ENCODE data around the gene INF2. TPM values are rescaled to one million over a fixed set of nuclear protein-coding genes. Genes with fewer than 3 reads are reported as not detected.
A peak's percentile ranks its signal among the peaks of the same experiment; 100 is the strongest.

Gene INF2
- total RNA-seq, 1 donor from 2014 or later: 61.7 TPM

DNA sequence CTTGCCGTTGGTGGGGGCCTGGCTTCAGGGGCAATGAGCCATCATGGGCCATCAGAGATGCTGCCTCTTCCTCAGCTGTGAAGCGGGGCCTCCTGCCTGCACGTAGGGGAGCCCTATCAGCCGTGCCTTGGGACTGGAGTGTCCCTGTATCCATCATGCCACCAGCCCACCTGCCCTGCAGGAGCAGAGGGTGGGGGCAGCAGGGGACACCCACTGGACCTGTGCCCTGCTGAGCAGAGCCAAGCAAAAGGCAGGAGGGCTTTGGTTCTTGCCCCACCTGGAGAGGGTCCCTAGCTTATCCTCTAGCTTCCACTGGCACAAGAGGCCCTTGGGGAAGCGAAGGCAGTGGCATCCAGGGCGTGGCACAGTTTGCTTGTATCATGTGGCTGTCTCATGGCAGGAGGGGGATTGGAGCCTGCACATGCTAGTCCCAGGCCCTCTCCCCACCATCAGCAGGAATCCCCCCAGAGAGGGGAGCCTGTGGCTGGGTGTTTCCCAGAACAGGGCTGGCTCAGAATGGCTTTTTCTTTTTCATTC is 44.7 kb downstream of the INF2 start:
- Mint-ChIP-seq H3K4me3 (no peak overlapping the region), H3K9me3 (no peaks in the 10 kb centered on the region), H3K4me1 (peaks cover 6% of the 10 kb centered on the region), H3K36me3 (ENCODE audit: low read depth) (no peaks in the 10 kb centered on the region), H3K27me3 (ENCODE audit: low read depth) (no peaks in the 10 kb centered on the region), H3K27ac (ENCODE audit: unreplicated experiment) (no peak overlapping the region)
- no peak for DNase-seq (ENCODE audit: low read depth, low spot score)
- TF ChIP-seq, protein P1, sequence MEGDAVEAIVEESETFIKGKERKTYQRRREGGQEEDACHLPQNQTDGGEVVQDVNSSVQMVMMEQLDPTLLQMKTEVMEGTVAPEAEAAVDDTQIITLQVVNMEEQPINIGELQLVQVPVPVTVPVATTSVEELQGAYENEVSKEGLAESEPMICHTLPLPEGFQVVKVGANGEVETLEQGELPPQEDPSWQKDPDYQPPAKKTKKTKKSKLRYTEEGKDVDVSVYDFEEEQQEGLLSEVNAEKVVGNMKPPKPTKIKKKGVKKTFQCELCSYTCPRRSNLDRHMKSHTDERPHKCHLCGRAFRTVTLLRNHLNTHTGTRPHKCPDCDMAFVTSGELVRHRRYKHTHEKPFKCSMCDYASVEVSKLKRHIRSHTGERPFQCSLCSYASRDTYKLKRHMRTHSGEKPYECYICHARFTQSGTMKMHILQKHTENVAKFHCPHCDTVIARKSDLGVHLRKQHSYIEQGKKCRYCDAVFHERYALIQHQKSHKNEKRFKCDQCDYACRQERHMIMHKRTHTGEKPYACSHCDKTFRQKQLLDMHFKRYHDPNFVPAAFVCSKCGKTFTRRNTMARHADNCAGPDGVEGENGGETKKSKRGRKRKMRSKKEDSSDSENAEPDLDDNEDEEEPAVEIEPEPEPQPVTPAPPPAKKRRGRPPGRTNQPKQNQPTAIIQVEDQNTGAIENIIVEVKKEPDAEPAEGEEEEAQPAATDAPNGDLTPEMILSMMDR (conservative IDR thresholded peaks at IDR 0.05): no peak

DNA sequence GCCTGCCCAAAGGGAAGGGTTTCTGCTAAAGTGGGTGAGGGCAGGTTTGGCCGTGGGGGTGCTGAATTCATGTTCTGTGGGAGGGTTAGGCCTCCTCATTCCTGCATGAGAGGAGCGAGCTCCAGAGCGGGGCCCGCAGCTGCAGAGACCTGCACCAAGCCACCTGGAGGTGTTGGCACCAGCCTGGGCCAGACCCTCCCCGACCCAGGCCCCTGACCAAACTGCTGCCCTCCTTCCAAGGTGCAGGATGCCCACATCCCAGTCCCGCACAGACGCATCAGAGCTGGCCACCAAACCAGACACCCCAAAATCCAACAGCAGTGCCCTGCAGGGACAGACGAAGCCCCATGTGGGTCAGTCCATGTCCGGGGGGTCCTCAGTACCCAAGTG is 45.2 kb downstream of the INF2 start:
- no peak overlapping the region for H3K27ac Mint-ChIP-seq (ENCODE audit: unreplicated experiment)
- no peaks in the 10 kb centered on the region for H3K36me3 Mint-ChIP-seq (ENCODE audit: low read depth)
- TF ChIP-seq, protein P1 (conservative IDR thresholded peaks at IDR 0.05): no peak
- H3K4me3 Mint-ChIP-seq: no peak overlapping the region
- DNase-seq (ENCODE audit: low read depth, low spot score): no peak
- no peaks in the 10 kb centered on the region for H3K9me3 Mint-ChIP-seq
- H3K4me1 Mint-ChIP-seq: peaks cover 6% of the 10 kb centered on the region
- H3K27me3 Mint-ChIP-seq (ENCODE audit: low read depth): no peaks in the 10 kb centered on the region

DNA sequence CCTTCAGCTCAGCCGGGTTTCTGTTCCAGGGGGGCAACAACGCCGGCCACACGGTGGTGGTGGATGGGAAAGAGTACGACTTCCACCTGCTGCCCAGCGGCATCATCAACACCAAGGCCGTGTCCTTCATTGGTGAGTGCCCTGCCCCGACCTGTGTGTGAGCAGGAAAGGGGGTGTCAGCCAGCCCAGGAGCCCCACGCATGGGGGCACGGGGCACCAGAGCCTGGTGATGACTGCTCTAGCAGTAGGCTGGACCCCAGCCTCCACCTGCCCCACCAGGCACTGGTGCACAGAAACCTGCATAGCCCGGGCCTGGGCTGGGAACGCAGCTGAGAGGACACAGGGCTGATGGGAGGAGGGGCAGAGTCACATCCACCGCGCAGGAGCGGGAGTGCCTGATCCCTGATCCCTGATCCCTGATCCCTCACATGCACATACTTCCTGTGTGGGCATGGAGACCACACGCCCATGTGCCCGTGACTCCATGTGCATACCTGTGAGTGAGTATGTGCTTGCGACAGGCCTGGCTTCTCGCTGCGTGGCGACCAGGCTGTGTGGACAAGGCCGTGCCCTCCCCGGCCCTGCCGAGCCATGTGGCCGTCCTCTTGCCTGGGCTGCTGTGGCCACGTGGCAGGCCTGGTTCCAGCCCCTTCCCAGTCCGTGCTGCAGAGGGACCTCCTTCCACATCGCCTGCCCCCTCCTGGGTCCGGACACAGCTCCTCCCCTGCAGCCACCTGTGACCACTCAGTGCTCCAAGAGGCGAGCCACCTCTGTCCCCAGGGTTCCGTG is 45.8 kb downstream of the INF2 start:
- no peaks in the 10 kb centered on the region for H3K27me3 Mint-ChIP-seq (ENCODE audit: low read depth)
- no peak for DNase-seq (ENCODE audit: low read depth, low spot score)
- TF ChIP-seq, protein P1 (conservative IDR thresholded peaks at IDR 0.05): no peak
- H3K4me1 Mint-ChIP-seq: peaks cover 6% of the 10 kb centered on the region
- H3K36me3 Mint-ChIP-seq (ENCODE audit: low read depth): no peaks in the 10 kb centered on the region
- H3K4me3 Mint-ChIP-seq: no peak overlapping the region
- H3K9me3 Mint-ChIP-seq: no peaks in the 10 kb centered on the region
- H3K27ac Mint-ChIP-seq (ENCODE audit: unreplicated experiment): no peak overlapping the region

DNA sequence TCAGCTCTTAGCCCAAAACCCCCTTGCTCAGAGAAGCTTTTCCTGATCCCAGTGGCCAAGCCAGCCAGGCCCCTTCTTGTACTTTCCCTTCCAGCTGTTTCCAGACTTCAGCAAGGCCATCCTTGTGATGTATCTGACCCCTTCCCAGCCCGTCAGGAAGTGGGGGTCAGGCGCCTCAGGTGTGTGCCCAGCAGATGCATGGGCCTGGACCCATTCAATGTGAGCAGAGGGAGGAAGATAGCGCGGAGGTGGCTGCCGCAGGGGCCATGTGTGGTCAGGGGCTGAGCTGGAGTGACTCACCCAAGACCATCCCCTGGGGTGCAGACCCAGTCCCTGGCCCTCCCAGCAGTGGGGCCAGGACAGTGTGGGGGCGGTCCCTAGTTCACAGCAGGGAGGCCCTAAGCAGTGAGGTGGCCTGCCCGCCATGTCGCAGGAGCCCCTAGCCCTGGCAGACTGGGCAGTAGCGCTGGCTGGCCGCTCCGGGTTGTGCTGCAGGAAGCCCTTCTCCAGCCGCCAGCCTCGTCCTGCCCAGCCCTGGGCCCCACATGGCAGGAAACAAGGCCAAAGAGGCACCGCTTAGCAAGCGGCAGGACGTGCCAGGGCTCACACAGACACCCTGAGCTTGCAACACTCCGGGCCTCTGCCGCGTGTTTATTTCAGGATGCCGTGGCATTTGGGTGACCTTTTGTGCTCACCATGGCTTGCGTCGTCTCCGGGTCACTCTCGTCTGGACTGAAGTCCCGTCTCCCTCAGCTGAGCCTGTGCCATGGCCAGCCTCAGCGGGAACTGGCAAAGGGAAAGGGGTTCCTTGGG is 46.6 kb downstream of the INF2 start:
- H3K27me3 Mint-ChIP-seq (ENCODE audit: low read depth): no peaks in the 10 kb centered on the region
- no peak for DNase-seq (ENCODE audit: low read depth, low spot score)
- H3K27ac Mint-ChIP-seq (ENCODE audit: unreplicated experiment): peak overlapping the region; percentile 27

DNA sequence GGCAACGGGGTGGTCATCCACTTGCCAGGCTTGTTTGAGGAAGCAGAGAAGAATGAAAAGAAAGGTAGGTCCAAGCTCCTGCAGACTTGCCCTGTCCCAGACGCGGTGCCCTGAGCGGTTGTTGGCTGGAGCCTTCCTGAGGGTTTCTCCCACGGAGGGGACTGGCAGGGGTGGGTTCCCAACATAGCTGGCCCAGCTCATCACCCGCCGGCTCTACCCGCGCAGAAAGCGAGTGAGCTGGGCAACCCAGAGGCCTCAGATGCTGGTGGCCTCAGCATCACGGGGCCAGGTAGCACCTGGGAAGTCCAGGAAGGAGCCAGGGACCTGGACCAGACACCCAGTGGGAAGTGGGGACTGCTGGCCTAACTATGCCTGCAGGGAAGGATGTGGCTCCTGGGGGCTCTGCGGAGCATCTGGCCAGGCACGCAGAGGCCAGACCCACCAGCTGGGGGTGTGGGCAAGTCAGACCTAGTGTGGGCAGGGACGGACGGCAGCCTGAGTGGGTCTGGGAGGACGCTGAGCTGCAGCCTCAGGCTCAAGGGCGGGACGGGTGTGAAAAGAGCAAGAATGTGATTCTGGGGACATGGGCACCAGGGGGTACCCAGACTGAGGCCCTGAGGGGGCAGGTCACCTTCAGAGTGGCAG is 49.1 kb downstream of the INF2 start:
- Mint-ChIP-seq H3K27ac (ENCODE audit: unreplicated experiment) (no peak overlapping the region), H3K4me3 (no peak overlapping the region), H3K4me1 (peaks cover 16% of the 10 kb centered on the region), H3K9me3 (no peaks in the 10 kb centered on the region), H3K27me3 (ENCODE audit: low read depth) (no peaks in the 10 kb centered on the region), H3K36me3 (ENCODE audit: low read depth) (no peaks in the 10 kb centered on the region)
- TF ChIP-seq, protein P1 (conservative IDR thresholded peaks at IDR 0.05): no peak
- DNase-seq (ENCODE audit: low read depth, low spot score): no peak

More for the DNA sequence above, 46.6 kb downstream of the INF2 start:
- Mint-ChIP-seq H3K36me3 (ENCODE audit: low read depth) (no peaks in the 10 kb centered on the region), H3K4me1 (peaks cover 6% of the 10 kb centered on the region), H3K4me3 (no peak overlapping the region), H3K9me3 (no peaks in the 10 kb centered on the region)
- TF ChIP-seq, protein P1 (conservative IDR thresholded peaks at IDR 0.05): no peak
